Mesenchymal stem cell (in vitro differentiated cells and primary cell): ENCODE data around the gene CAD.
"Not testable (repeated sequence)": the region's sequence is repeated elsewhere in the genome, so short reads cannot be mapped to it uniquely, and the experiment has no call there.

Source experiments
- DNase-seq: peaks from one replicate; pipeline ENCODE4 v3.0.0-alpha.2; 2013
- H2AFZ ChIP-seq: one replicate; pipeline ENCODE4 v1.6.1; 2013; ENCODE audit warnings: low read depth, mild to moderate bottlenecking, control low read depth, inconsistent platforms, low read length, moderate library complexity
- H2AK5ac ChIP-seq: 2 replicates; pipeline ENCODE4 v1.6.1; 2013; ENCODE audit warnings: low read length, moderate library complexity, mild to moderate bottlenecking, inconsistent platforms; ENCODE audit not compliant: severe bottlenecking
- H2BK120ac ChIP-seq: one replicate; pipeline ENCODE4 v1.6.1; 2013; ENCODE audit warnings: low read depth, mild to moderate bottlenecking, inconsistent platforms, low read length, moderate library complexity
- H2BK12ac ChIP-seq, 2 experiments: one replicate each; pipeline ENCODE4 v1.6.1; 2013; ENCODE audit warnings: inconsistent platforms in 2 of 2, low read length in 2 of 2, mild to moderate bottlenecking in 2 of 2, moderate library complexity in 2 of 2, control low read depth in 1 of 2
- H2BK15ac ChIP-seq: one replicate; pipeline ENCODE4 v1.6.1; 2013; ENCODE audit warnings: mild to moderate bottlenecking, low read depth, inconsistent platforms; ENCODE audit not compliant: poor library complexity, severe bottlenecking
- H2BK5ac ChIP-seq: 2 replicates; pipeline ENCODE4 v1.6.1; 2013; ENCODE audit warnings: low read depth, mild to moderate bottlenecking, low read length, control low read depth, inconsistent platforms; ENCODE audit not compliant: poor library complexity, severe bottlenecking
- H3K14ac ChIP-seq, 2 experiments: one replicate each; pipeline ENCODE4 v1.6.1; 2013; ENCODE audit warnings: inconsistent platforms in 2 of 2, low read length in 2 of 2, control low read depth in 1 of 2, mild to moderate bottlenecking in 1 of 2, moderate library complexity in 1 of 2
- H3K18ac ChIP-seq, 2 experiments: one replicate each; pipeline ENCODE4 v1.6.1; 2013; ENCODE audit warnings: inconsistent platforms in 2 of 2, low read length in 2 of 2, control low read depth in 1 of 2, low read depth in 1 of 2, mild to moderate bottlenecking in 1 of 2
- H3K23ac ChIP-seq, 2 experiments: one replicate each; pipeline ENCODE4 v1.6.1; 2013; ENCODE audit warnings: inconsistent platforms in 2 of 2, low read length in 2 of 2, mild to moderate bottlenecking in 2 of 2, moderate library complexity in 2 of 2, control low read depth in 1 of 2
- H3K27ac ChIP-seq: 2 replicates; pipeline ENCODE4 v1.5.1; 2013; ENCODE audit warnings: mild to moderate bottlenecking, moderate library complexity, low read length, control low read depth, inconsistent platforms; ENCODE audit not compliant: poor library complexity, severe bottlenecking
- H3K27me3 ChIP-seq, 2 experiments: 2 replicates each; pipeline versions ENCODE4 v1.6.1 to v1.7.0; 2013; ENCODE audit warnings: low read length in 2 of 2, mild to moderate bottlenecking in 2 of 2, moderate library complexity in 2 of 2, control low read depth in 1 of 2, inconsistent platforms in 1 of 2; ENCODE audit not compliant: control insufficient read depth in 1 of 2, insufficient read depth in 1 of 2
- H3K36me3 ChIP-seq, 2 experiments: 2 replicates each; pipeline versions ENCODE4 v1.6.1 to v1.7.0; 2013; ENCODE audit warnings: low read length in 2 of 2, control low read depth in 1 of 2, inconsistent platforms in 1 of 2, low read depth in 1 of 2, mild to moderate bottlenecking in 1 of 2; ENCODE audit not compliant: insufficient read depth in 2 of 2, control insufficient read depth in 1 of 2
- H3K4ac ChIP-seq, 2 experiments: one replicate each; pipeline ENCODE4 v1.6.1; 2013; ENCODE audit warnings: inconsistent platforms in 2 of 2, low read length in 2 of 2, mild to moderate bottlenecking in 2 of 2, moderate library complexity in 2 of 2, control low read depth in 1 of 2, low read depth in 1 of 2
- H3K4me1 ChIP-seq: 2 replicates; pipeline ENCODE4 v1.6.1; 2013; ENCODE audit warnings: low read depth, low read length, control low read depth; ENCODE audit not compliant: control insufficient read depth, insufficient read depth
- H3K4me2 ChIP-seq: 2 replicates; pipeline ENCODE4 v1.6.1; 2013; ENCODE audit warnings: low read length, mild to moderate bottlenecking, inconsistent platforms; ENCODE audit not compliant: poor library complexity, severe bottlenecking
- H3K4me3 ChIP-seq, 2 experiments: 2 replicates each; pipeline versions ENCODE4 v1.5.1 to v1.7.0; 2013; ENCODE audit warnings: low read length in 2 of 2, mild to moderate bottlenecking in 2 of 2, control low read depth in 1 of 2, low read depth in 1 of 2; ENCODE audit not compliant: insufficient read depth in 1 of 2
- H3K79me1 ChIP-seq: replicated peaks from 2 replicates; pipeline ENCODE4 v1.6.1; 2013; ENCODE audit warnings: mild to moderate bottlenecking, control low read depth, low read length, inconsistent platforms; ENCODE audit not compliant: poor library complexity, severe bottlenecking
- H3K9ac ChIP-seq: 2 replicates; pipeline ENCODE4 v1.7.0; 2013; ENCODE audit warnings: mild to moderate bottlenecking, low read length, moderate library complexity
- H3K9me3 ChIP-seq: 2 replicates; pipeline ENCODE4 v1.7.0; 2013; ENCODE audit warnings: mild to moderate bottlenecking, low read length; ENCODE audit not compliant: control insufficient read depth
- H4K8ac ChIP-seq: one replicate; pipeline ENCODE4 v1.6.1; 2013; ENCODE audit warnings: inconsistent platforms, mild to moderate bottlenecking, low read length, moderate library complexity
- H4K91ac ChIP-seq: one replicate; pipeline ENCODE4 v1.6.1; 2013; ENCODE audit warnings: mild to moderate bottlenecking, low read length, inconsistent platforms
- WGBS: methylation state at CpG from one replicate; pipeline ENCODE4 v1.1.7; 2013; ENCODE audit warnings: mixed read lengths; 5-methylcytosine and 5-hydroxymethylcytosine counted together

CAD gene

GRCh38 chr2:27194538-27195354 lies 22.4 kb upstream of the CAD start:
- DNase-seq, result no peak
- Histone ChIP-seq H3K27me3 (peaks cover 0 to 8% of the 10 kb centered on the region in 2 experiments), H3K9ac (no peak overlapping the region), H4K8ac (no peak overlapping the region), H3K4me3 (no peak overlapping the region), H2BK15ac (no peak overlapping the region), H3K4ac (no peak overlapping the region), H2BK5ac (no peak overlapping the region), H3K14ac (no peak overlapping the region), H3K27ac (no peak overlapping the region), H2AFZ (no peak overlapping the region), H3K23ac (no peak overlapping the region), H3K18ac (no peak overlapping the region), H3K4me2 (no peak overlapping the region), H3K79me1 (no peaks in the 10 kb centered on the region), H4K91ac (no peak overlapping the region), H3K36me3 (peaks cover 0 to 4% of the 10 kb centered on the region in 2 experiments), H2AK5ac (no peak overlapping the region), H2BK12ac (no peak overlapping the region), H3K9me3 (no peaks in the 10 kb centered on the region), H3K4me1 (peaks cover 1% of the 10 kb centered on the region), H2BK120ac (no peak overlapping the region)
- WGBS, result 93% methylated on average over 17 of the region's 17 CpGs

- DNase-seq, H4K8ac ChIP-seq, H3K9me3 ChIP-seq, H3K4ac ChIP-seq, H3K14ac ChIP-seq, H2AFZ ChIP-seq, H2BK5ac ChIP-seq, H3K27ac ChIP-seq, H2BK15ac ChIP-seq, H3K23ac ChIP-seq, H3K9ac ChIP-seq, H2BK120ac ChIP-seq, H3K18ac ChIP-seq, H4K91ac ChIP-seq, H3K4me1 ChIP-seq, H2AK5ac ChIP-seq, H2BK12ac ChIP-seq, H3K27me3 ChIP-seq, H3K4me2 ChIP-seq, H3K4me3 ChIP-seq, H3K79me1 ChIP-seq: not testable (repeated sequence)
- peaks cover 7 to 12% of the 10 kb centered on the region in 2 experiments for H3K36me3 ChIP-seq
- WGBS, result no CpG with 5 or more reads among the region's 3 CpGs
Measured at GRCh38 chr2:27195799-27196198, 21.4 kb upstream of the CAD start.

- H2BK120ac ChIP-seq, H2BK5ac ChIP-seq, H2AFZ ChIP-seq, H3K18ac ChIP-seq, H3K27me3 ChIP-seq, H3K4ac ChIP-seq, H3K4me1 ChIP-seq, H3K23ac ChIP-seq, H3K14ac ChIP-seq, DNase-seq, H3K27ac ChIP-seq, H4K8ac ChIP-seq, H2BK12ac ChIP-seq, H3K9me3 ChIP-seq, H3K9ac ChIP-seq, H3K4me2 ChIP-seq, H3K4me3 ChIP-seq, H3K79me1 ChIP-seq, H4K91ac ChIP-seq, H2BK15ac ChIP-seq, H2AK5ac ChIP-seq: not testable (repeated sequence)
- WGBS, result 100% methylated on average over 3 of the region's 3 CpGs
- H3K36me3 ChIP-seq, result peaks cover 21 to 29% of the 10 kb centered on the region in 2 experiments
Measured at GRCh38 chr2:27198068-27198467, 19.1 kb upstream of the CAD start.

- no peak overlapping the region for H2AFZ ChIP-seq
- no peak overlapping the region for H3K4me2 ChIP-seq
- H3K79me1 ChIP-seq, result no peaks in the 10 kb centered on the region
- peaks cover 23 to 35% of the 10 kb centered on the region in 2 experiments for H3K36me3 ChIP-seq
- H4K8ac ChIP-seq, result no peak overlapping the region
- H2BK5ac ChIP-seq, result no peak overlapping the region
- H2AK5ac ChIP-seq, result no peak overlapping the region
- no peak overlapping the region for H2BK12ac ChIP-seq
- no peak overlapping the region for H3K27ac ChIP-seq
- no peak overlapping the region for H3K23ac ChIP-seq
- H2BK120ac ChIP-seq, result no peak overlapping the region
- H4K91ac ChIP-seq, result no peak overlapping the region
- WGBS, result 98% methylated on average over 2 of the region's 2 CpGs
- no peaks in the 10 kb centered on the region for H3K9me3 ChIP-seq
- H3K4me1 ChIP-seq, result peaks cover 1% of the 10 kb centered on the region
- H3K9ac ChIP-seq, result no peak overlapping the region
- no peak overlapping the region for H3K18ac ChIP-seq
- H3K4ac ChIP-seq, result no peak overlapping the region
- H3K14ac ChIP-seq, result no peak overlapping the region
- H2BK15ac ChIP-seq, result no peak overlapping the region
- H3K4me3 ChIP-seq, result no peak overlapping the region
- no peak for DNase-seq
- H3K27me3 ChIP-seq, result peaks cover 0 to 4% of the 10 kb centered on the region in 2 experiments
Measured at GRCh38 chr2:27198627-27199026, 18.5 kb upstream of the CAD start.
